HAP-1 (cell line): ENCODE results near the gene NCF2.
"Not testable (repeated sequence)": the region's sequence is repeated elsewhere in the genome, so short reads cannot be mapped to it uniquely, and the experiment has no call there.

Experiments used
- DNase-seq, 2 experiments: peaks; one replicate each; pipeline ENCODE4 v3.0.0-alpha.2; 2016 to 2020; ENCODE audit warnings: low spot score in 2 of 2
- H3K27me3 ChIP-seq: fragments of 250-450 bp; sonication (Bioruptor Pico); 2 replicates; pipeline ENCODE4 v1.5.1; 2020; ENCODE audit warnings: low read depth, mild to moderate bottlenecking, moderate library complexity
- H3K36me3 ChIP-seq: fragments of 250-450 bp; sonication (Bioruptor Pico); replicated peaks from 2 replicates; pipeline ENCODE4 v1.5.1; 2020; ENCODE audit warnings: mild to moderate bottlenecking
- H3K4me1 ChIP-seq: fragments of 250-450 bp; sonication (Bioruptor Pico); 2 replicates; pipeline ENCODE4 v1.5.1; 2020; ENCODE audit warnings: mild to moderate bottlenecking
- H3K4me3 ChIP-seq: fragments of 250-450 bp; sonication (Bioruptor Pico); 2 replicates; pipeline ENCODE4 v1.5.1; 2020; ENCODE audit warnings: mild to moderate bottlenecking, moderate library complexity
- H3K9me3 ChIP-seq: fragments of 250-450 bp; sonication (Bioruptor Pico); 2 replicates; pipeline ENCODE4 v1.5.1; 2020; ENCODE audit warnings: mild to moderate bottlenecking, moderate library complexity
- in situ Hi-C: fragments of 300-500 bp; cut with MboI; formaldehyde crosslinking; loops from 3 replicates; pipeline ENCODE4 v1.14.3; 2020; ENCODE audit warnings: low sequenced_read_pairs, inconsistent platforms, mixed read lengths

The NCF2 gene

DNA sequence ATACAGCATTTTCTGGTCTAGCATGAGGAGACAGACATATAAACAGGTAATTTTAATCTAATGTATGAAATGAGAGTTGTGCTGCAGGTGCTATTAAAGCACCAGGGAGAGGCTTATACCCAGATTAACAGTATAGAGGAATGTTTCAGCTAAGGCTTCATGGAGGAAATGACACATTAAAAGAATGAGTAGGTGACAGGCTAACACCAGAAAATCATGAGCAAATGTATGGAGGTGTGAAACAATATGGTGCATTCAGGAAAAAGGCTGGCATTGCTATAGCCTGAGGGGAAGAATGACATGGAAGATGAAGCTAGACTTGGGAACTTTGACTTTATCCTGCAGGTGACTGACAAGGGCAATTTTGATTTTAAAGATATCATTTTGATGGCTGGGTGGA, 38.3 kb upstream of the NCF2 start:
- Histone ChIP-seq H3K4me1 (peaks cover 13% of the 10 kb centered on the region), H3K36me3 (peaks cover 38% of the 10 kb centered on the region)
- in situ Hi-C loops = loop anchor here (25.0 kb wide), 1 partner anchor 409 kb away; the partner anchor contains the start of gene COLGALT2

DNA sequence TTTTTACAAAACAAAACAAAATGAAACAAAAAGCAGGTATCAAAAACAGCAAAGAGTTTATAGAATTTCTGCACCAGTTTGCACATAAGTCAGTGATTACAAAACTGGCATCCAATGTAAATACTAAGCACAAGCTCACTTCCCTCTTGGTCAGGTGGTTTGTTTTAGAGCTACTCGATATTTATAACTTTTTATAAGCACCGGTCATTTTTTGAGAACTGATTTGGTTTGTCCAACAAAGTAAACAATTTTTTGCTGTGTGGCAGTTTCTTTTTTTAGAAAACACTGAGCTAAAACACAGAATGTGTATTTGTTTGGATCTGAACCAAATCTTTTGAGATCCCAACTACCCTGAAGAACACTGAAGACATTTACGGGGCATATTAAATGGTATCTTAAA, 36.0 kb upstream of the NCF2 start:
- H3K4me3 ChIP-seq, H3K9me3 ChIP-seq, DNase-seq, H3K27me3 ChIP-seq, H3K4me1 ChIP-seq: not testable (repeated sequence)
- in situ Hi-C loops = loop anchor here (25.0 kb wide), 1 partner anchor 411 kb away; the partner anchor contains the start of gene COLGALT2
- H3K36me3 ChIP-seq = peaks cover 38% of the 10 kb centered on the region

More for the DNA sequence above, 38.3 kb upstream of the NCF2 start:
- no peaks in the 10 kb centered on the region for H3K27me3 ChIP-seq
- H3K9me3 ChIP-seq = no peaks in the 10 kb centered on the region
- no peak overlapping the region for H3K4me3 ChIP-seq
- DNase-seq = no peak

GRCh38 chr1:183622884-183623785, 32.9 kb upstream of the NCF2 start:
- H3K36me3 ChIP-seq = peaks cover 9% of the 10 kb centered on the region
- H3K9me3 ChIP-seq = no peaks in the 10 kb centered on the region
- peak; percentile 59 to 68 for DNase-seq
- in situ Hi-C loops = loop anchor here (5.0 kb wide), 1 partner anchor 341 kb away; no protein-coding TSS in a partner anchor
- no peaks in the 10 kb centered on the region for H3K27me3 ChIP-seq
- H3K4me1 ChIP-seq = 0 out of 2 replicates have a peak, but pooled peaks cover 2% of the 10 kb centered on the region
- H3K4me3 ChIP-seq = no peak overlapping the region

GRCh38 chr1:183622013-183622412, 31.8 kb upstream of the NCF2 start:
- no peak for DNase-seq
- Histone ChIP-seq H3K36me3 (peaks cover 7% of the 10 kb centered on the region), H3K4me1 (0 out of 2 replicates have a peak, but pooled peaks cover 2% of the 10 kb centered on the region), H3K27me3 (no peaks in the 10 kb centered on the region), H3K4me3 (no peak overlapping the region), H3K9me3 (no peaks in the 10 kb centered on the region)
- in situ Hi-C loops = loop anchor here (5.0 kb wide), 1 partner anchor 340 kb away; no protein-coding TSS in a partner anchor

DNA sequence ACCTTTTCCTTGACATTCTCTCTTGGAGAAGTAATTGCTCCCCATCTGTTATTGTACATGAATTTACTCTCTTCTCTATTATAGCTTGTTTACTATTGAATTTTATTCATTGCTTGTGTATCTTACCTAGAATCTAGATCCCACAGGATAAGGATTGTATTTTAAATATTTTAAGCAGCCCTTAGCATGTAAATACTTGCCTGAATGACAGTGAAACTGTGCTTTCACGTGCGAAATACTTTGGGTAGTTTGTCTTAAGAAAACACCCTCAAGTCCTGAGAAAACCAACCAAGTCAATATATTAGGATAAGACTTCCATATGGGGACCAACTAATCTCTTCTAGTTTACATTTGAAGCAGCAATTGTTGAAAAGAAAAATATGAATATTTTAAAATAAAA, 30.1 kb upstream of the NCF2 start:
- in situ Hi-C loops = loop anchor here (5.0 kb wide), 1 partner anchor 338 kb away; no protein-coding TSS in a partner anchor
- DNase-seq = no peak
- 0 out of 2 replicates have a peak, but pooled peaks cover 2% of the 10 kb centered on the region for H3K4me1 ChIP-seq
- no peaks in the 10 kb centered on the region for H3K27me3 ChIP-seq
- H3K9me3 ChIP-seq = no peaks in the 10 kb centered on the region
- H3K4me3 ChIP-seq = no peak overlapping the region
- no peaks in the 10 kb centered on the region for H3K36me3 ChIP-seq

- in situ Hi-C loops = loop anchor here (5.0 kb wide), 1 partner anchor 337 kb away; no protein-coding TSS in a partner anchor
- no peak for DNase-seq
- Histone ChIP-seq H3K27me3 (no peaks in the 10 kb centered on the region), H3K4me3 (no peak overlapping the region), H3K36me3 (no peaks in the 10 kb centered on the region), H3K9me3 (no peaks in the 10 kb centered on the region), H3K4me1 (0 out of 2 replicates have a peak, but pooled peaks cover 2% of the 10 kb centered on the region)
These were observed 29.5 kb upstream of the NCF2 start for GRCh38 chr1:183619781-183620180.

DNA sequence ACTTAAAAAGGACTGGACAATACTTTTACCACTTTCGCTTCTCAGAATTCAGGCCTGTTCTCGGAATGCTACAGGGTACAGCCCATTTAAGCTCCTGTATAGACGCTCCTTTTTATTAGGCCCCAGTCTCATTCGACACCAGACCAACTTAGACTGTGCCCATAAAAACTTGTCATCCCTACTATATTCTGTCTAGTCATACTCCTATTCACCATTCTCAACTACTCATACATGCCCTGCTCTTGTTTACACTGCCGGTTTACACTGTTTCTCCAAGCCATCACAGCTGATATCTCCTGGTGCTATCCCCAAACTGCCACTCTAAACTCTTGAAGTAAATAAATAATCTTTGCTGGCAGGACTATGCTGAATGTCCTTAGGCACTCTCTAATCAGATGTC, 27.9 kb upstream of the NCF2 start:
- H3K9me3 ChIP-seq, DNase-seq, H3K27me3 ChIP-seq, H3K4me3 ChIP-seq, H3K4me1 ChIP-seq, in situ Hi-C loops, H3K36me3 ChIP-seq: not testable (repeated sequence)

GRCh38 chr1:183612975-183613374, 22.7 kb upstream of the NCF2 start:
- in situ Hi-C loops = not testable (repeated sequence)

DNA sequence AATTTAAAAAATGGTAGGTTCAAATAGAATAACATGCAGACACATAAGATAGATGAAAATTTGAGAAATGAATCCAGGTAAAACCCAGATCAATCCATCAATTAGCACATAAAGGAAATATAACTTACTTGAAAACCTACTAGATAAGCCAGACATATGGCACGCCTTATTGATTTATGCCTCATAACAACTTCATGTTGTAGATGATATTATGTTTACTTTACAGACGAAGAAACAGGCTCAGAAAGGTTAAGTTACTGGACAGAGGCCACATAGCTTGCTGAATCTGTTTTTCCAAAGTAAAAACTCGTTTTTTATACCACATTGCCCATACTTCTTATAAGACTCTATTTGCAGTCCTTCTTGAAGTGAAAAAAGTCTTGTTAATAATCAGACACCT, 22.1 kb upstream of the NCF2 start:
- in situ Hi-C loops = no loop called here
- no peaks in the 10 kb centered on the region for H3K27me3 ChIP-seq
- no peak for DNase-seq
- no peaks in the 10 kb centered on the region for H3K4me1 ChIP-seq
- H3K9me3 ChIP-seq = no peaks in the 10 kb centered on the region
- no peaks in the 10 kb centered on the region for H3K36me3 ChIP-seq
- H3K4me3 ChIP-seq = no peak overlapping the region

More at GRCh38 chr1:183612975-183613374, 22.7 kb upstream of the NCF2 start:
- H3K4me3 ChIP-seq, H3K27me3 ChIP-seq, H3K9me3 ChIP-seq, DNase-seq, H3K4me1 ChIP-seq, H3K36me3 ChIP-seq: not testable (repeated sequence)

GRCh38 chr1:183611021-183611420, 20.8 kb upstream of the NCF2 start:
- H3K4me3 ChIP-seq = no peak overlapping the region
- DNase-seq = no peak

DNA sequence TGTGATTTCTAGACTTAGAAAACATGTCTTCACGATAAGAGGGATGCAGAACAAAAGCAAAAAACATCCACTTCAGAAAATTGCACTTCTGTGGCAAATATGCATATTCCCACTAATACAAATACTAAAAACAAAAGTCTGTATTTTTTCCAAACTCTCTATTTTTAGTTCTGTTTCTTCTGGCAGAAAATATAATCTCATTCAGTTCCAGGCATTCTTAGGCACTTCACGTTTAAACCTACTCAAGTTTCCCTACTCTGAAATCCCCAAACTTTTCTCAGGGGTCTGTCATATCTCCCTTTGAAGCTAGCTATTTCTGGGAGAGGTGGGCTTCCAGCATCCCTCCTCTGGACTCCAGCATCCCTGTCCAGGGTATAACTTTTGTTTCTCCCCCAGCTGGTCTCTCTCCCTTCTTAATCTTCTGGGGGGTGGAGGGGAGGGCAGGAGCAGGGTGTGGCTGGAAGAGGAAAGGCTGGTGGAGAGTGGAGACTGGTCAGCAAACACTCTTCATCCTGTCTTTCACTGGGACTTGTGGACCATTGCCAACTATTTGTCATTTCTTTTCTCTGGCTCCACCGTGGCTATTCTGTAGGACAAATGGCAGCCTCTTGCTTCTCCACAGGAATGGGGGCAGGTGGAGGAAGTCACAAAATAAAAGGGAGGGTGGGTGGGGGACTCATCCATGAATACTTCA, 19.6 kb upstream of the NCF2 start:
- Histone ChIP-seq H3K9me3 (no peaks in the 10 kb centered on the region), H3K4me1 (no peaks in the 10 kb centered on the region), H3K36me3 (no peaks in the 10 kb centered on the region), H3K27me3 (no peaks in the 10 kb centered on the region), H3K4me3 (no peak overlapping the region)
- in situ Hi-C loops = no loop called here
- DNase-seq = no peak

More at GRCh38 chr1:183611021-183611420, 20.8 kb upstream of the NCF2 start:
- Histone ChIP-seq H3K36me3 (no peaks in the 10 kb centered on the region), H3K9me3 (no peaks in the 10 kb centered on the region), H3K27me3 (no peaks in the 10 kb centered on the region), H3K4me1 (no peaks in the 10 kb centered on the region)
- in situ Hi-C loops = no loop called here

DNA sequence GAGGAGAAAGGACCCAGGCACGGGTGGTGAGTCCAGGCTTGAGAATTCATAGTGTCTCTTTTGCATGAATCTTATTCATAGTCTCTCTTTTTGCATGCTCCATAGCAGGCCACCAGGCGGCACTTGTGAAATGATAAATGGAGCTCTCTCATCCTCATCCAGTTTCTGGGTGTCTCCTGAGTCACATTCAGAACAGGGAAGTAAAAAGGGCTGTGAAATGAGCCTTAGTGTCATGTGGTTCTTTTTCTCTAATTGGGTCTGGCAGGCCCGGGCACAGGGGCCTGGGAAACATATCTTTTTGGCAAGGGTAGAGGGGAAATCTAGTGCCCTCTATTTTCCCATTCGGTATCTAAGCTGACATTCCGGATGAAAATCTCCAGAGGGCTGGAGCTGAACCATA, 19.1 kb upstream of the NCF2 start:
- no peaks in the 10 kb centered on the region for H3K4me1 ChIP-seq
- peak; percentile 37 to 50 for DNase-seq
- no peaks in the 10 kb centered on the region for H3K9me3 ChIP-seq
- H3K36me3 ChIP-seq = no peaks in the 10 kb centered on the region
- in situ Hi-C loops = no loop called here
- H3K4me3 ChIP-seq = no peak overlapping the region
- no peaks in the 10 kb centered on the region for H3K27me3 ChIP-seq

DNA sequence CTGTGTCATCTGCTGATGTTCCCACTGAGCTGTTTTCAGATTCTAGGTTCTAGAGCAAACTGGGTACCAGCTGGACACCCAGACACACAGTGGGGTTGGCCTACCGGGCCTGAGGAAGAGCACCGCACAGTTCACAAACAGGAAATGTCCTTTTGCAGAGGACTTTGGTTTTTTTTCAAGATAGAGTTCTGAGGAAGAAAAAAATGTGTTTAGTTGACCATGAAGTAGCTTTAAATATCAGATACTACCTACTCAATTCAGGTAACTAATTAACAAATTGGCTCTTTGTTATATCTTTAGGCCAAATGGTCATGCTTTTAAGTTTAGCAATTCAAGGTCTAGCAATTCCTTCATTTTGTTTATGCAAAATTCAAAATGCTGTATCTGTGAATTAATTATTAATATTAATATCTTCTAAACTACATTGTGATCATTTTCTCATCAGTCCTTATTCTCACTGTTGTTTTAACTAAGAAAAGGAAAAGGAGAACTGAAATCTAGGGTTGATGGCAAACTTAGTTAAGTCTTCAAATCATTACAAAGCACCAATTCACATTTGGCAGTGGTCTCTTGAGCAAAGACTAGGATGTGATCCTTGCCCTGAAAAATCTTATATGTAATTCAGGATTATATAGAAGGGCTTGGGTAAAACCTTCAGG, 17.2 kb upstream of the NCF2 start:
- H3K36me3 ChIP-seq = no peaks in the 10 kb centered on the region
- in situ Hi-C loops = no loop called here
- no peak overlapping the region for H3K4me3 ChIP-seq
- no peak for DNase-seq
- no peaks in the 10 kb centered on the region for H3K9me3 ChIP-seq
- no peaks in the 10 kb centered on the region for H3K4me1 ChIP-seq
- no peaks in the 10 kb centered on the region for H3K27me3 ChIP-seq
